Measurements from ENCODE around the gene ADPRM. TPM values are rescaled to one million over a fixed set of nuclear protein-coding genes. Genes with fewer than 3 reads are reported as not detected.
A peak's percentile ranks its signal among the peaks of the same experiment; 100 is the strongest.

The ADPRM gene
- total RNA-seq, 4 donors from 2014 or later, result 5.2 to 39.2 (median 26.5) TPM

GRCh38 chr17:10741416-10742135 lies 44.2 kb downstream of the ADPRM start:
- Histone ChIP-seq H3K9me3 (no peaks in the 10 kb centered on the region), H3K27me3 (no peaks in the 10 kb centered on the region), H3K4me1 (peaks cover 0 to 22% of the 10 kb centered on the region in 2 donors), H3K4me3 (no peak overlapping the region), H3K27ac (no peak overlapping the region), H3K36me3 (no peaks in the 10 kb centered on the region)
- no peak for ATAC-seq
- in situ Hi-C loops (cut with MboI; ENCODE audit: low sequenced_read_pairs in 4 of 4), result loop anchor here in 1 of 4 donors (25.0 kb wide), 1 partner anchor 1246 kb away; the partner anchor contains the start of gene ZNF18
- intact Hi-C loops (cut with DNase I; ENCODE audit: low total_unique reads), result no loop called here
- DNase-seq, result no peak
- TF ChIP-seq, protein P1, sequence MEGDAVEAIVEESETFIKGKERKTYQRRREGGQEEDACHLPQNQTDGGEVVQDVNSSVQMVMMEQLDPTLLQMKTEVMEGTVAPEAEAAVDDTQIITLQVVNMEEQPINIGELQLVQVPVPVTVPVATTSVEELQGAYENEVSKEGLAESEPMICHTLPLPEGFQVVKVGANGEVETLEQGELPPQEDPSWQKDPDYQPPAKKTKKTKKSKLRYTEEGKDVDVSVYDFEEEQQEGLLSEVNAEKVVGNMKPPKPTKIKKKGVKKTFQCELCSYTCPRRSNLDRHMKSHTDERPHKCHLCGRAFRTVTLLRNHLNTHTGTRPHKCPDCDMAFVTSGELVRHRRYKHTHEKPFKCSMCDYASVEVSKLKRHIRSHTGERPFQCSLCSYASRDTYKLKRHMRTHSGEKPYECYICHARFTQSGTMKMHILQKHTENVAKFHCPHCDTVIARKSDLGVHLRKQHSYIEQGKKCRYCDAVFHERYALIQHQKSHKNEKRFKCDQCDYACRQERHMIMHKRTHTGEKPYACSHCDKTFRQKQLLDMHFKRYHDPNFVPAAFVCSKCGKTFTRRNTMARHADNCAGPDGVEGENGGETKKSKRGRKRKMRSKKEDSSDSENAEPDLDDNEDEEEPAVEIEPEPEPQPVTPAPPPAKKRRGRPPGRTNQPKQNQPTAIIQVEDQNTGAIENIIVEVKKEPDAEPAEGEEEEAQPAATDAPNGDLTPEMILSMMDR (IDR thresholded peaks at IDR 0.05 in 4 of 5, conservative IDR thresholded peaks at IDR 0.05 in 1 of 5), result no peak
- TF ChIP-seq POLR2A (IDR thresholded peaks at IDR 0.05), result no peak

DNA sequence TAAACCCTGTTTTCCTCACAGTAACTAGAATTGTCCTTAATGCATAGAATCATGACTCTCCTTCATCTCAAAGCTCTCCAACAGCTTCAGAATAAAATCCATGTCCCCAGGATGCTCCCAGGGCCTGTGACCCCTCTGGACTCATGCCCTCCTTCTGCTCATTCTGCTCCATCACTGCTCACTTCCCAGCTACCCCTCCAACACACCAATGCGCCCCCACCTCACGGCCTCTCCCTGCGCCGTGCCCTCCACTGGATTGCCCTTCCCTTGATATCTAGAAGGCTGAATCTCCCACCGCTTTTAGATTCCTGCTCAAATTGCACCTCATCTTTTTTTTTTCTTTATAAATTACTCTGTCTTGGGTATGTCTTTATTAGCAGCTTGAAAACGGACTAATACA lies 45.0 kb downstream of the ADPRM start:
- TF ChIP-seq, protein P1 (IDR thresholded peaks at IDR 0.05 in 4 of 5, conservative IDR thresholded peaks at IDR 0.05 in 1 of 5), result no peak
- TF ChIP-seq POLR2A (IDR thresholded peaks at IDR 0.05), result no peak
- H3K4me1 ChIP-seq, result peaks cover 0 to 22% of the 10 kb centered on the region in 2 donors
- no peak overlapping the region for H3K27ac ChIP-seq
- no peak overlapping the region for H3K4me3 ChIP-seq
- H3K36me3 ChIP-seq, result no peaks in the 10 kb centered on the region
- ATAC-seq (no peak), DNase-seq (no peak)
- no peaks in the 10 kb centered on the region for H3K27me3 ChIP-seq
- intact Hi-C loops (cut with DNase I; ENCODE audit: low total_unique reads) (no loop called here), in situ Hi-C loops (cut with MboI; ENCODE audit: low sequenced_read_pairs in 4 of 4) (loop anchor here in 1 of 4 donors (25.0 kb wide), 1 partner anchor 1245 kb away; the partner anchor contains the start of gene ZNF18)
- H3K9me3 ChIP-seq, result no peaks in the 10 kb centered on the region

DNA sequence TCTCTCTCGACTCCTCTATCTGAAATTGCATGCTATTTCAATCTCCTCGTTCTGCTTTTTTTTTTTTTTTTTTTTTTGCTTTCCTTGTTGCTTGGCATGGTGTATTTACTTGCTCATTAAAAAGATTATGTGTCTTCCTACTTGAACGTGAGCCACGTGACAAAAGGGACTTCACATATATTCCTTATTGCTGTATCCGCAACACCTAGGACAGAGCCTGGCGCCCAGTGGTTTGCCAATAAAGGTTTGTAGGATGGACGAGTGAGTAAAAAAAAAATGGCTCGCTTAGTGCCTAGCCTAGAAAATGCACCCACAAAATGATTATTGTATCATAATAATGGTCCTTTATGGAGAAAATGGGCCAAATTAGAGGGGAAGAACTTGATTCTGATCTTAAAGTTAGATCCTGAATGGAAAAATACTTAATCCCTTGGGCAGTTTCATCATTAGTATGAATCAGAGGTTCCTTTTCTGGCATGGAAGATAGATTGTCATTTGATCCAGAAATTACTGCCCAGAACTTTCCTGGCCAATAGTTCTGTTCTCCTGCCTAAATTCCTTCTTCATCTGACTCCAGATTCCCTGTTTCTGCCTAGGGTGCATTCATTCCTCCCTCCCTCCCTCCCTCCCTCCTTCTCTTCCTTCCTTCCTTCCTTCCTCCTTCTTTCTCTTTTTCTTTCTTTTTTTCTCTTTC lies 46.1 kb downstream of the ADPRM start:
- ATAC-seq, result peak; percentile 96 to 97
- H3K4me1 ChIP-seq, result peaks cover 0 to 18% of the 10 kb centered on the region in 2 donors
- H3K27me3 ChIP-seq, result no peaks in the 10 kb centered on the region
- intact Hi-C loops (cut with DNase I; ENCODE audit: low total_unique reads), result no loop called here
- peak overlapping the region; percentile 32 to 78 (median 50) for H3K27ac ChIP-seq
- no peak overlapping the region for H3K4me3 ChIP-seq
- no peaks in the 10 kb centered on the region for H3K36me3 ChIP-seq
- no peaks in the 10 kb centered on the region for H3K9me3 ChIP-seq
- no peak for DNase-seq
- in situ Hi-C loops (cut with MboI; ENCODE audit: low sequenced_read_pairs in 4 of 4), result loop anchor here in 1 of 4 donors (25.0 kb wide), 1 partner anchor 1244 kb away; the partner anchor contains the start of gene ZNF18
- TF ChIP-seq, protein P1 (IDR thresholded peaks at IDR 0.05 in 4 of 5, conservative IDR thresholded peaks at IDR 0.05 in 1 of 5), result no peak
- TF ChIP-seq POLR2A (IDR thresholded peaks at IDR 0.05), result no peak

- Histone ChIP-seq H3K4me3 (no peak overlapping the region), H3K27me3 (no peaks in the 10 kb centered on the region), H3K4me1 (peaks cover 0 to 18% of the 10 kb centered on the region in 2 donors), H3K9me3 (no peaks in the 10 kb centered on the region), H3K27ac (no peak overlapping the region), H3K36me3 (no peaks in the 10 kb centered on the region)
- in situ Hi-C loops (cut with MboI; ENCODE audit: low sequenced_read_pairs in 4 of 4), result loop anchor here in 1 of 4 donors (25.0 kb wide), 1 partner anchor 1243 kb away; the partner anchor contains the start of gene ZNF18
- intact Hi-C loops (cut with DNase I; ENCODE audit: low total_unique reads), result no loop called here
- DNase-seq (no peak), ATAC-seq (no peak)
- TF ChIP-seq, protein P1 (IDR thresholded peaks at IDR 0.05 in 4 of 5, conservative IDR thresholded peaks at IDR 0.05 in 1 of 5), result no peak
- TF ChIP-seq POLR2A (IDR thresholded peaks at IDR 0.05), result no peak
Measured at GRCh38 chr17:10744501-10745000, 47.2 kb downstream of the ADPRM start.

Data from gastrocnemius medialis (tissue), 4 donors.